HG02943 (cell line): ENCODE data around the gene MT1H.

Source experiments
- ATAC-seq: cut with Tn5 transposase; IDR thresholded peaks from one replicate; pipeline ENCODE4 v1.9.1; 2021; ENCODE audit warnings: mild to moderate bottlenecking, low read depth, moderate library complexity; ENCODE audit not compliant: unreplicated experiment

Gene MT1H

GRCh38 chr16:56682703-56683397 is 13.2 kb downstream of the MT1H start:
- ATAC-seq, result no peak

- ATAC-seq, result no peak
Measured at GRCh38 chr16:56683424-56684172, 14.0 kb downstream of the MT1H start.

GRCh38 chr16:56684256-56684925 is 14.8 kb downstream of the MT1H start:
- no peak for ATAC-seq

- ATAC-seq, result no peak
Measured at GRCh38 chr16:56684926-56685590, 15.4 kb downstream of the MT1H start.

GRCh38 chr16:56686758-56687157 is 17.1 kb downstream of the MT1H start:
- no peak for ATAC-seq

GRCh38 chr16:56688762-56689161 is 19.1 kb downstream of the MT1H start:
- no peak for ATAC-seq

- ATAC-seq, result no peak
Measured at GRCh38 chr16:56689171-56689570, 19.6 kb downstream of the MT1H start.

GRCh38 chr16:56690420-56691122 is 21.0 kb downstream of the MT1H start:
- no peak for ATAC-seq

- ATAC-seq, result no peak
Measured at GRCh38 chr16:56691885-56692284, 22.3 kb downstream of the MT1H start.

GRCh38 chr16:56695246-56695645 is 25.6 kb downstream of the MT1H start:
- ATAC-seq, result no peak

GRCh38 chr16:56697456-56698155 is 28.0 kb downstream of the MT1H start:
- no peak for ATAC-seq

- ATAC-seq, result no peak
Measured at GRCh38 chr16:56700195-56700594, 30.6 kb downstream of the MT1H start.

GRCh38 chr16:56700631-56701030 is 31.0 kb downstream of the MT1H start:
- ATAC-seq, result no peak

GRCh38 chr16:56701534-56701933 is 31.9 kb downstream of the MT1H start:
- ATAC-seq, result no peak

- ATAC-seq, result no peak
Measured at GRCh38 chr16:56702836-56703235, 33.2 kb downstream of the MT1H start.

GRCh38 chr16:56708525-56709442 is 39.2 kb downstream of the MT1H start:
- no peak for ATAC-seq

- ATAC-seq, result no peak
Measured at GRCh38 chr16:56709443-56710040, 39.9 kb downstream of the MT1H start.

GRCh38 chr16:56710181-56710737 is 40.6 kb downstream of the MT1H start:
- ATAC-seq, result no peak
